Hematopoietic multipotent progenitor cell treated with erythropoietin and hydrocortisone succinate and interleukin-3 and kit ligand, for 17 days (in vitro differentiated cells): ENCODE results near the gene KCNH4.

Experiments used
- DNase-seq: peaks from one replicate; pipeline ENCODE4 v3.0.0-alpha.2; 2015; ENCODE audit warnings: low spot score

Gene KCNH4

GRCh38 chr17:42117397-42118125 lies 63.4 kb downstream of the KCNH4 start:
- no peak for DNase-seq

- peak; percentile 83 for DNase-seq
Observed at GRCh38 chr17:42116705-42117396, 64.1 kb downstream of the KCNH4 start.

- no peak for DNase-seq
Observed at GRCh38 chr17:42114118-42114517, 66.8 kb downstream of the KCNH4 start.

- DNase-seq: no peak
Observed at GRCh38 chr17:42113293-42114069, 67.5 kb downstream of the KCNH4 start.

GRCh38 chr17:42112552-42113176 lies 68.3 kb downstream of the KCNH4 start, which contains the start of gene DHX58:
TSS of gene DHX58 (minus strand) at chr17:42112714. CDS start at chr17:42111892, 822 bp downstream.
- DNase-seq: peak; percentile 69

GRCh38 chr17:42111871-42112551 lies 68.9 kb downstream of the KCNH4 start:
- DNase-seq: peak; percentile 19

- DNase-seq: no peak
Observed at GRCh38 chr17:42111265-42111636, 69.7 kb downstream of the KCNH4 start.

- no peak for DNase-seq
Observed at GRCh38 chr17:42110301-42111264, 70.4 kb downstream of the KCNH4 start.

GRCh38 chr17:42109086-42109485 lies 71.9 kb downstream of the KCNH4 start:
- DNase-seq: no peak

GRCh38 chr17:42107597-42108576 lies 73.1 kb downstream of the KCNH4 start:
- peak; percentile 82 for DNase-seq

- DNase-seq: no peak
Observed at GRCh38 chr17:42107124-42107523, 73.8 kb downstream of the KCNH4 start.
